ENCODE measurements around the gene ATXN1L. TPM values are rescaled to one million over a fixed set of nuclear protein-coding genes. Genes with fewer than 3 reads are reported as not detected.

The ATXN1L gene
- total and polyA plus RNA-seq, 9 donors: 12.5 to 29.5 (median 26.0) TPM

- Histone ChIP-seq H3K4me3 (no peak overlapping the region), H3K4me1 (ENCODE audit: insufficient read depth) (no peaks in the 10 kb centered on the region), H3K36me3 (no peaks in the 10 kb centered on the region), H3K9me3 (no peaks in the 10 kb centered on the region), H3K27ac (no peak overlapping the region), H3K27me3 (no peaks in the 10 kb centered on the region)
- 55 to 67% (median 63%) methylated on average over 4 of the region's 4 CpGs for WGBS, 3 donors
- intact Hi-C loops (cut with DNase I): no loop called here
- no peak for DNase-seq
- no peak for TF ChIP-seq POLR2A (IDR thresholded peaks at IDR 0.05)
- TF ChIP-seq CTCF (IDR thresholded peaks at IDR 0.05): no peak
- TF ChIP-seq EP300 (IDR thresholded peaks at IDR 0.05): no peak
These were observed 39.5 kb downstream of the ATXN1L start for GRCh38 chr16:71885261-71885650.

- no peak for TF ChIP-seq CTCF (IDR thresholded peaks at IDR 0.05)
- TF ChIP-seq EP300 (IDR thresholded peaks at IDR 0.05): no peak
- no peak for TF ChIP-seq POLR2A (IDR thresholded peaks at IDR 0.05)
- Histone ChIP-seq H3K4me1 (ENCODE audit: insufficient read depth) (peaks cover 2% of the 10 kb centered on the region), H3K27ac (no peak overlapping the region), H3K4me3 (no peak overlapping the region), H3K9me3 (no peaks in the 10 kb centered on the region), H3K27me3 (no peaks in the 10 kb centered on the region), H3K36me3 (no peaks in the 10 kb centered on the region)
- DNase-seq: no peak
- intact Hi-C loops (cut with DNase I): no loop called here
- 93 to 94% (median 94%) methylated on average over 3 of the region's 3 CpGs for WGBS, 3 donors
These were observed 43.4 kb downstream of the ATXN1L start for GRCh38 chr16:71889147-71889546.

DNA sequence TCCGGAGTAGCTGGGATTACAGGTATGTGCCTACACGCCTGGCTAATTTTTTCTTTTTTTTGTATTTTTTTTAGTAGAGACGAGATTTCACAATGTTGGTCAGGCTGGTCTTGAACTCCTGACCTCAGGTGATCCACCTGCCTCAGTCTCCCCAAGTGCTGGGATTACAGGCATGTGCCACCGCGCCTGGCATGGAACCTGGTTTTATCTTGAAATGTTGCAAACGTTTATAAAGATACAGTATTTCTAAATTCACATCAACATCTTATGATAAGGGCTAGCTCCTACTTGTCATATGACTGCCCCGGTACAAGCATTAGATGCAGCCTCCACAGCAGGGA is 48.1 kb downstream of the ATXN1L start:
- intact Hi-C loops (cut with DNase I): no loop called here
- 33 to 40% (median 39%) methylated on average over 7 of the region's 7 CpGs for WGBS, 3 donors
- Histone ChIP-seq H3K9me3 (no peaks in the 10 kb centered on the region), H3K4me1 (ENCODE audit: insufficient read depth) (peaks cover 5% of the 10 kb centered on the region), H3K27ac (peak overlapping the region in 1 of 2 donors; percentile 84), H3K36me3 (no peaks in the 10 kb centered on the region), H3K27me3 (no peaks in the 10 kb centered on the region), H3K4me3 (peak overlapping the region; percentile 72)
- TF ChIP-seq EP300 (IDR thresholded peaks at IDR 0.05): no peak
- no peak for TF ChIP-seq CTCF (IDR thresholded peaks at IDR 0.05)
- TF ChIP-seq POLR2A (IDR thresholded peaks at IDR 0.05): no peak
- no peak for DNase-seq

GRCh38 chr16:71894229-71894920 is 48.6 kb downstream of the ATXN1L start:
- DNase-seq: peak; percentile 26 to 55 (median 48)
- peak overlapping the region; percentile 72 for H3K4me3 ChIP-seq
- intact Hi-C loops (cut with DNase I): no loop called here

More at GRCh38 chr16:71894229-71894920, 48.6 kb downstream of the ATXN1L start:
- TF ChIP-seq CTCF (IDR thresholded peaks at IDR 0.05) (no peak), EP300 (IDR thresholded peaks at IDR 0.05) (no peak), POLR2A (IDR thresholded peaks at IDR 0.05) (no peak)
- no peaks in the 10 kb centered on the region for H3K36me3 ChIP-seq
- peak overlapping the region; percentile 78 to 84 for H3K27ac ChIP-seq
- H3K4me1 ChIP-seq (ENCODE audit: insufficient read depth): peaks cover 7% of the 10 kb centered on the region
- WGBS, 3 donors: 0 to 1% (median 0%) methylated on average over 31 of the region's 31 CpGs
- H3K27me3 ChIP-seq: no peaks in the 10 kb centered on the region
- no peaks in the 10 kb centered on the region for H3K9me3 ChIP-seq
